ENCODE results near the gene LPGAT1.
"Not testable (repeated sequence)": the region's sequence is repeated elsewhere in the genome, so short reads cannot be mapped to it uniquely, and the experiment has no call there.

The LPGAT1 gene, protein sequence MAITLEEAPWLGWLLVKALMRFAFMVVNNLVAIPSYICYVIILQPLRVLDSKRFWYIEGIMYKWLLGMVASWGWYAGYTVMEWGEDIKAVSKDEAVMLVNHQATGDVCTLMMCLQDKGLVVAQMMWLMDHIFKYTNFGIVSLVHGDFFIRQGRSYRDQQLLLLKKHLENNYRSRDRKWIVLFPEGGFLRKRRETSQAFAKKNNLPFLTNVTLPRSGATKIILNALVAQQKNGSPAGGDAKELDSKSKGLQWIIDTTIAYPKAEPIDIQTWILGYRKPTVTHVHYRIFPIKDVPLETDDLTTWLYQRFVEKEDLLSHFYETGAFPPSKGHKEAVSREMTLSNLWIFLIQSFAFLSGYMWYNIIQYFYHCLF

DNA sequence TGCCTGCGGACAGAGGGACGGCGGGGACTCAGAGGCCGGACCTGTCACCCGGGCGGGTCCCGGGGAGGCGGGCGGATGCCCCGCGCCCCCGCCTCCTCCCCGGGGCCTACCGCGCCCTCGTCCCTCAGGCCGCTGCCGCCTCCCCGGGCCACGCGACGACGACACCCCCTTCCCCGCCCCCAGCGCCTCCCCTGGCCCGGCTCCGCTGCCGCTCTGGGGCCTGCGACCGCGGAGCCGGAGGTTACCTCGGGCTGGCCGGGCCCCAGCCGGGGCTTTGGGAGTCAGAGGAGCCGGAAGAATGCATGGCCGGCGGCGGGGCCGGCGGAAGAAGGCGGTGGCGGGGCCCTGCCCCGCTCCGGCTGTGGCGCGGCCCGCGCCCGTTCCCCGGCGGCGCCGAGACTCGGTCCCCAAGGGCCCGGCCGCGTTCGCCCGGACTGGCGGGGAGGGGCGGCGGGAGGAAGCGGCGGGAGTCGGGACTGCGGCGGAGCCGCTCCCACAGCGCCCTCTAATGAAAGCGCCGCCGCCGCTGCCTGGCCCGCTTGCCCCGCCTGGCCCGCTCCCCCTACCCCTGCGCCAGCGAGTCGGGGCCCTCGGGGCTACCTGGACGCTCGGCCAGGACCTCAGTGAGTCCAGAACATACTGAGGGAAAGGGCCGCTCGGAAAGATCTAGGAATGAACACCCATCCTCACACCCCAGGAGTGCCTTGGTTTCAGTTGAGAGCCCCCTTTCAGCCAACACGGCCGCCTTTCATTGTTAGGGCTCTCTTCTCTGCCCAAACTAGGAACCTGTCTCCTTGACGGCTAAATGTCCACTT lies at the start of gene LPGAT1:
Gene LPGAT1 (minus strand): TSS at position 436 of the 815 bp plus-strand sequence. CDS start 1,467 bp downstream, outside the sequence.
- DNase-seq = peak; percentile 84 to 95 (median 90)

DNA sequence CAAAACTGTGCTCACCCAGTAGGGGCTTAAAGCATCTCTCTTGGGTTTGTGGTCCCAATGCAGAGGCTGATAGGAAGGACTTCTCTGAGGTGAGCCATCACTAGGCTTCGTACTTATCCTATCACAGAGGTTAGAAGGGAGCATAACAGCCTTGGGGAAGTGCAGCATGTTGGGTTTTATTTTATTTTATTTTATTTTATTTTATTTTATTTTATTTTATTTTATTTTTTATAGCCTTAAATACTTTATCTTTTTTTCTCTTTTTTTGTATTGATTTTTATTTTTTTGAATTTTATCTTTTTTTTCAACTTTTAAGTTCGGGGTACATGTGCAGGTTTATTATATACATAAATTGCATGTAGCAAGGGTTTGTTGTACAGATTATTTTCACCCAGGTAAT lies 48.9 kb upstream of the LPGAT1 start:
- DNase-seq = no peak

DNA sequence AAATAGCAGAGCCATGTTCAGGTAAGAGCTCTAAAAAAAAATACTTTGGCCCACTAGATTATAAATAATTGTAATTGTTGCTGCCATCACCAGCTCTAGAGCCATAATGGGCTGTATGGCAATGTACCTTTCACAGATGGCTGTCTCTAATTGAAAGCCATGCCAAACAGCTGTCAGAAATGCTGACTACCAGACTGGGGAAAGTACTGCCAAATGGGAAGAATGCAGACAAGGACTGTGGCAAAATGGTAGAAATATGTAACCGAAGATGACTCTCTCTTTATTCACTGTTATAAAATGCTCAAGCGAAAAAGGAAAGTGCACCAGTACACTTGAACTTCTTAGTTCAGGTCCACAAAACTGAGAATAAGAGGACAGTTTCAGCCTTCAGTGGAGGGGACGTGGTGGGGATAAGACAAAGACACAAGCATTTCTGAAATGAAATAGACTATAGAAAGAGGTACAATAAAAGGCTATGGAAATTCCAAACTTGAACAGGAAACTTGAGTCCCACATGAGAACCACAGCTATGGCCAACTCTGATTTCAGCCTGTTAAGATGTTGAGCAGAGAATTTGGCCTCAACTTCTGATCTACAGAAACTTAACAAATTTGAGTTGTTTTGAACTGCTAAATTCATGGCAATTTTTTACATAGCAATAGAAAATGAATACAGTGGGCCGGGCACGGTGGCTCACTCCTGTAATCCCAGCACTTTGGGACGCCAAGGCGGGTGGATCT lies 46.5 kb upstream of the LPGAT1 start:
- no peak for DNase-seq

DNA sequence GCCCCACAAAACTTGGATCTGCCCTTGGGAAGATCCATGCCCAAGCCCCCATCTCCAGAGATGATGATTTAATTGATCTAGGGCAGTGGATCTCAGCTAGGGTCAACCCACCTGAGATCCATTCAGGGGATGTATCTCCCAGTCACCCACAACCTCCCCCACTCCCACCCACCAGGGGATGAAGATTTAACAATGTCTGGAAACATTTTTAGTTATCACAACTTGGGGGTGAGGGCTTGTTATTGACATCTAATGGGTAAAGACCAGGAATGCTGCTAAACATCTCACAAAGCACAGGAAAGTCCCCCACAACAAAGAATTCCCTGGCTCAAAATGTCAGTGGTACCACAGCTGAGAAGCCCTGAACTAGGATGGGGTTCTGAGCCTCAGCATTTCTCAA lies 45.0 kb upstream of the LPGAT1 start:
- DNase-seq = no peak

DNA sequence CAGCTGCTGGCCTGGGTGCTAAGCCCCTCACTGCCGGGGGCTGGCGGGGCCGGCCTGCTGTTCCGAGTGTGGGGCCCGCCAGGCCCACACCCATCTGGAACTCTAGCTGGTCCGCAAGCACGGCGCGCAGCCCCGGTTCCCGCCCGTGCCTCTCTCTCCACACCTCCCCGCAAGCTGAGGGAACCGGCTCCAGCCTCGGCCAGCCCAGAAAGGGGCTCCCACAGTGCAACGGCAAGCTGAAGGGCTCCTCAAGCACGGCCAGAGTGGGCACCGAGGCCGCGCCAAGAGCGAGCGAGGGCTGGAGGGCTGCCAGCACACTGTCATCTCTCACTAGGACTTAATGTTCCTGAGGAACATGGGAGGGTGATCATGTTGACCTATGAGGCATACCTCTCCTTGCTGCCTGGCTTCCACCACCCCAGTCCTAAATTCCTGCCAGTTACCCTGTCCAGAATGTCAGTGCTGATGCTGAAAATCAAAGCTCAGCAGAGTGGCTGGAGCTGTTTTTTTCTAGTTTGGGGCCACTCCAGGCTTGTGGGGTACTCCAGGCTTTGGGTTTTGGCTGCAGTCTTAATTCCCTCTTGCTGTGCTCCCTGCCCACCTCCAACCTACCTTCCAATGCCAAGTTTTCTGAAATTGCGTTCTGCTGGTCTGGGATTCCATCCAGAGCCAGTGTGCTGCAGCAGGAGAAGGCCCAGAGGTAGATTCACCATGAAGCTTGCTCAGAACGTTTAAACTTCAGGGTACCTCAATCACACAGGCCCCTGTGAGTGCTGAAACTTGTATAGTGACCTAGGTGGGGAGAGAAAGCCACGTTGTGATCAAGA lies 44.2 kb upstream of the LPGAT1 start:
- DNase-seq = no peak

DNA sequence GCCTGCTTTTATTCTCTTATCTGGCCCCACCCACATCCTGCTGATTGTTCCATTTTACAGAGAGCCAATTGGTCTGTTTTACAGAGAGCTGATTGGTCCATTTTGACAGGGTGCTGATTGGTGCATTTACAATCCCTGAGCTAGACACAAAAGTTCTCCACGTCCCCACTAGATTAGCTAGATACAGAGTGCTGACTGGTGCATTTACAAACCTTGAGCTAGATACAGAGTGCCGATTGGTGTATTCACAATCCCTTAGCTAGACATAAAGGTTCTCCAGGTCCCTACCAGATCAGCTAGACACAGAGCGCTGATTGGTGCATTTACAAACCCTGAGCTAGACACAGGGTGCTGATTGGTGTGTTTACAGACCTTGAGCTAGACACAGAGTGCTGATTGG lies 43.2 kb upstream of the LPGAT1 start:
- DNase-seq = not testable (repeated sequence)

DNA sequence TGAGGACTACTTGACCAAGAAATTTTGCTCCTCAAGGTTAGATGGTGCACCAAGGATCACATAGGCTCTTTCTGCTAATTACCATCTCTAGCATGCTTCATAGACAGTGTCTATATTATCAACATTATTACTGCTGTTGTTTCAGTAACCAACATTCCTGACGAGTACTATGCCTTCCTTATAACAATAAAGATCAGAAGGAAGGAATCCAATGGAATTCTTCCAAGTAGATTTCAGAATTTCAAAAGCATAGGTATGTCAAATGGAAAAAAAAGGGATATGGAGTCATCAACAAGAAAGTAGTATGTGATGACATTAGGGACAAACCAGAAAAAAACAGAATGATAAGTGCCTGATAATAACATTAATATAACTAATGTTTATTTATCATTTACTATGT lies 39.6 kb upstream of the LPGAT1 start:
- DNase-seq = no peak

DNA sequence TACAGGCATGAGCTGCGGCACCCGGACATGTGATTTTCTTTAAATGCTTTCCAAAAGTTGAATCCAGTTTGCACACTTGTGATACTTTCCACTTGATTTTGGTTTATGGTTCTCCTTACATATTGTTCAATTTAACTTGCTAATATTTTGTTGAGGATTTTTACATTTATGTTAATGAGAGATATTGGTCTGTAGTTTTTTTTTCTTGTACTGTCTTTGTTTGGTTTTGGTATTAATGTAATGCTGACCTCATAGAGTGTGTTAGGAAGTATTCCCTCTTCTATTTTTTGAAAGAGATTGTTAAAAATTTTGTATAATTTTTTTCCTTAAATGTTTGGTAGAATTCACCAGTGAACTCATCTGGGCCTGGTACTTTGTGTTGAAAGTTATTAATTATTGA lies 34.6 kb upstream of the LPGAT1 start:
- no peak for DNase-seq

DNA sequence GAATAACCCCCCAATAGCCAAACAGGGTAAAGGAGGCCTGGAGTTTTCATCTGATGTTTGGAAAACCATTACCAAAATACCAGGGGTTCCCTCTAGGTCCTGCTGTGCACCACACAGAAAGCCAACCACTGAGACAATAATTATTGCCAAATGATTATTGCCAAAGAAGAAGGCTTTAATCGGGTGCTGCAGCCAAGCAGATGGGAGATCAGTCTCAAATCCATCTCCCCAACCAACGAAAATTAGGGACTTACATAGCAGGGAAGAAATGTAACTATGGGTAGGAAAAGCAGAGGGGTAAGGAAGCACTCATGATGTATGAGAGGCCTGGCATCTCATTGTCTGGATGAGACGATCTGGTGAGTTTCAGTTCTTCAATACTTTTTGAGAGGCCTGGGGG lies 28.8 kb upstream of the LPGAT1 start:
- DNase-seq = no peak

DNA sequence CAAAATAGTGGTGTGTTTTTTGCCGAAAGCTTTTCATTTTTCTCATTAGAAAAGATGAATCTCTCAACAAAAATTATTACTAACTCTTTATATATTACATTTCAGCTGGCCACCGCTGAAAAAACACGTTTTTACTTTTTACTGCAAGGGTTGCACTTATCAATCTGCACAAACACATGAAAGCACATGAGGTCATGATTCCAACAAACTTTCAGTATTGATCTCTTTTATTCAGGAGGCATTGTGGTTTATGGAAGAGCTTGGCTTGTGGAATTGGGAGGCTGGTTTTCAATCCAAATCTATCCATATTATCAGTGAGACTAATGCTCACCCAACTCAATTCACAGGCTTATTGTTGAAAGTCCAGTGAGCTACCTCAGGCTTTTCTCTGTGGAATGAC lies 20.6 kb upstream of the LPGAT1 start:
- DNase-seq = no peak

DNA sequence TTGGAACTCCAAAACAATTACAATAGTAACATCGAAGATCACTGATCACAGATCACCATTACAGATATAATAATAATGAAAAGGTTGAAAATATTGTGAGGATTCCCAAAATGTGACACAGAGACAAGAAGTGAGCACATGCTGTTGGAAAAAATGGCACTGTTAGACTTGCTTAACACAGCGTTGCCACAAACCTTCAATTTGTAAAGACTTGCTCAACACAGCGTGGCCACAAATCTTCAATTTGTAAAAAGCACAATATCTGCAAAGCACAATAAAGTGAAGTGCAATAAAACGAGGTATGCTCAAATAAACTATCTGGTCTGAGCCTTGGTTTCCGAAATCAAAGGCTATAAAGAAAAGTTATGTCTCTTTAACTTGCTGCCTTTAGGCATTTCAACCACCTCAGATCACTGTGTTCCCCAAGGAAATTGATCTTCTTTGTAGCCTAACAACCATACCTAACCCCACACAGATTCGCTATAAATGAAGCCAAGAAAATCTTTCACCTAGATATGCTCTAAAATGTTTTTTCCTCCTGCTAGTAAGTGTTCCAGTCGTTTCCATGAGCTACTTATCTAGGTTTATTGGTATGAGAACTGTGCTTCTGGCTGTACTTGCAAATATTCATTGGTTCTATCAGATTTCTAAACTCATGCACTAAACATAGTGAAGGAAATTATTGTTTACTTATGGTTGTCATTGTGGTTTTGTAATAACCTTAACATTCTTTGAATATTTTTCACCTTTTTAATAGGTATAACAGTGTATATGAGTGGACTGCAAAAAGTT lies 13.1 kb upstream of the LPGAT1 start:
- no peak for DNase-seq

DNA sequence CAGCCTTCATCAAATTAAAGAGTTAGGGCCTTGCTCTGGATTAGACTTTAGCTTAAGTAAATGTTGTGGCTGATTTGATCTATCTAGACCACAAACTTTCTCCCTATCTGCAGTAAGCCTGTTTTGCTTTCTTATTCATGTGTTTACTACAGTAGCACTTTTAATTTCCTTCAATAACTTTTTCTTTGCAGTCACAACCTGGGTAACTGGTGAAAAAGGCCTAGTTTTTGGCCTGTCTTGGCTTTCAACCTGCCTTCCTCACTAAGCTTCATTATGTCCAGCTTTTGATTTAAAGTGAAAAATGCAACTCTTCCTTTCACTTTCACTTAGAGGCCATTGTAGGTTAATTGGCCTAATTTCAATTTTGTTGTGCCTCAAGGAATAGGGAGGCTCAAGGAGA lies 12.5 kb upstream of the LPGAT1 start:
- no peak for DNase-seq

DNA sequence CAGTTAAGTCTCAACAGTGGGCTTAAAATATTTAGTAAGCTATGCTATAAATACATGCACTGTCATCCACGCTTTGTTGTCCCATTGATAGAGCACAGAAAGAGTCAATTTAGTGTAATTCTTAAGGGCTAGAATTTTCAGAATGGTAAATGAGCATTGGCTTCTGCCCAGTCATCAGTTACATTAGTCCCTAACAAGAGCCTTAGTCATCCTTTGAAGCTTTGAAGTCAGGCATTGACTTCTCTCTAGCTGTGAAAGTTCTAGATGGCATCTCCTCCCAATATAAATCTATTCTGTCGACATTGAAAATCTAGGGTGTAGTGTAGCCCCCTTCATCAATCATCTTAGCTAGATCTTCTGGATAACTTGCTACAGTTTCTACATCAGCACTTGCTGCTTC lies 12.0 kb upstream of the LPGAT1 start:
- no peak for DNase-seq

DNA sequence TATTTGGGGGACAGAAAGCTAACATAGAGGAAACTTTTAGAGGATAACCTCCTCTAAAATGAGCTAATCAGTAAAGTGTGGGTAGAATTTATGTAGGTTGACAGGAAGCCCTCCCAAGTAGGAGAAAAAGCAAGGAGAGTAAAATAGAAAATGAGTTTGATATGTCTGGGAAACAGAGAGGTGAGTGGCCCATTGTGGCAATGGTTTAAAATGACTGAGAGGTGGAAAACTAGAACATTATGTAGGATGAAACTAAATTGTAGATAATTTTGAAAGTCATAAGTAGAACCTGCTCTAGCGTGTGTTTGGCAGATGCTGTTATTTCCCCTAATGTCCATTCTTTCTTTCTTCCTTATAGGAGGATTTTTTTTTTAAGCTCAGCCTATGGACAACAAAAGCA lies 8.5 kb upstream of the LPGAT1 start:
- no peak for DNase-seq

DNA sequence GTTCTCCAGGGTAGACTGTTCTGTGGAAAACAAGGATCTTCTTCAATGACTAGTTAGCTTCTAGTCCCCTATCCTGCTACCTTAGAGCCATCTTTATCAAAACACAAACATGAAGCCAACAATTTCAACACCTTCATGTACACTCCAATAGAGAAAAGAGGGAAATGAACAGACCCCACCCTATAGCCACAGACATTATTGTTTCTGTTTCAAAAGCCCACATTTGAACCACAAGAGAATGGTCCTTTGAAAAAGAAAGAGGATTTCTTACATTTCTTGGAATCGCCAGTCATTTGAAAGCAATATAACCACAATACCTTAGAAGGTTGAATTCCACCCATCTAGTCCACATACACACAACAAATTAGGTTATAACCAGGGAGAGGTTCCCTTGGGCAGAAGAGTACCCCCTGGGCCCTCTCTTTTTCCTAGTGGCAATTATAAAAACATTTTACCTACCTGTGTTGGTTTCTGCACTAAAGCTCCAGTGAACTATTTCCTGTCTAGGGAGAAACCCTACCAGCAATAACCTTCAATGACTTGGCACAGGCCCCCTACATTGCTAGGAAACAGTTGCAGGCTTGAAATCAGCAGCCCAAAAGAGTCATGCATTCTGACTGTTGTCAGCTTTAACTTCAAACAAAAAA lies 2.7 kb upstream of the LPGAT1 start:
- DNase-seq = no peak

DNA sequence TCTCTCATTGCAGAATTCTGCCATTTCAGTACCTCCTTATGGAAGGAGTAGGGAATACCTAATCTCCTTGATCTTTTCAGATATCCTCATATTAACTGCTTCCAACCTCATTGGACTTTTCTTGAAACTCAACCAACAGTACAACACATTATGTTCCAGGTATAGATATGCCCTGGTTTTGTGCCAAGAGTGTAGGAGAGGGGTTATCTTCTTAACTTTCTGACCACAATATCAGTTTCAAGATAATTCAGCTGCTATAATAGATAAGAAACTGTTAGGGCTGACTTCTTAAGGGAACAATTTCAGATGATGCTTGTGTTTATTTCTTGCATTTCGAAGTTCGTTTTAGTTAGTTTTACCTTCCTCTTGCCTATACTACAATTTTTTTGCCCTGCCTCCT lies 2.1 kb upstream of the LPGAT1 start:
- no peak for DNase-seq

DNA sequence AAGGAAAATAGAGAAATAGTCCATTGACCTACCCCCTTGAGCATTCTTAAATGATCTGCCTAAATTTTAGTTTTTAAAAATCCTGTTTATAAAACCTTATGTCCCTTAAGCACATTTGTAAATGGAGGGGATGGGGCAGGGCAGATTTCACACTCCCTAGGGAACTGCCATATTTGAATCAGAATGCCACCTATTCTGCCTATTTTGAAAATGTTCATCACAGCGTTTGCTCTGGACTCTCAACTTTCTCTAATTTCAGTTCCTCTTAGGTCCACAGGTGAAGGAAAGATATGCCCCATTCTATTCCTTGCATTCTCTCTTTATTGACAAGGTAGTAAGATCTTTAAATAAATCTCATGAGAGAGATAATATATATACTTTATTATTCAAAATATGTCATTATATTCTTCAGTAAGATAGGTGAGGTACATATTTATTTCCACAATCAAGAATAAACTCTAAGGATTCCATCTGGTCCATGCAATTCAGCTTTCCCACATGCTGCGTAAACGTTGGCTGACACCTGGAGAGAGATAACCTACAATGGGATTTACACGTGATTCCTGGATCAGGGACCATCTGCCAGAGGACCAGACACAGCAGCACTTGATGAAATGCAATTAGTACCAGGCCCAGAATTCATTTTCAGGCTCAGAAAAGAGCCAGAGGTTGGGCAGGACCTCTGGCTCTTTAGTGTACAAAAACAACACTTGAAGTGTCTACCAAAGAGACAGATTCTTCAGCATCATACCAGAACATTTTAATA lies 1.2 kb upstream of the LPGAT1 start:
- DNase-seq = no peak

DNA sequence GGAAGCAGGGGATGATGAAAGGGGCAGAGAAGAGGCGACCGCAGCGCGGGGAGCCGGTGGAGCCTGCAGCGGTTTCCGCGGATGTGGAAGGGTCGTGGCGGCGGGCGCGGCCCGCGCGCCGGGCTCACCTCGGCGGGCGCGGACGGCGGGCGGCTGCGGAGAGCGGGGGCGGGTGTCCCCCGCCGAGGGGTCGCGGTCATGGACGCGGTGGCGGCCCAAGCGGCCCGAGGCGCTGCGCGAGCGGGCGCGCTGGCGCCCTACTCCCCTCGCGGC lies 572 bp downstream of the LPGAT1 start:
- DNase-seq = no peak

DNA sequence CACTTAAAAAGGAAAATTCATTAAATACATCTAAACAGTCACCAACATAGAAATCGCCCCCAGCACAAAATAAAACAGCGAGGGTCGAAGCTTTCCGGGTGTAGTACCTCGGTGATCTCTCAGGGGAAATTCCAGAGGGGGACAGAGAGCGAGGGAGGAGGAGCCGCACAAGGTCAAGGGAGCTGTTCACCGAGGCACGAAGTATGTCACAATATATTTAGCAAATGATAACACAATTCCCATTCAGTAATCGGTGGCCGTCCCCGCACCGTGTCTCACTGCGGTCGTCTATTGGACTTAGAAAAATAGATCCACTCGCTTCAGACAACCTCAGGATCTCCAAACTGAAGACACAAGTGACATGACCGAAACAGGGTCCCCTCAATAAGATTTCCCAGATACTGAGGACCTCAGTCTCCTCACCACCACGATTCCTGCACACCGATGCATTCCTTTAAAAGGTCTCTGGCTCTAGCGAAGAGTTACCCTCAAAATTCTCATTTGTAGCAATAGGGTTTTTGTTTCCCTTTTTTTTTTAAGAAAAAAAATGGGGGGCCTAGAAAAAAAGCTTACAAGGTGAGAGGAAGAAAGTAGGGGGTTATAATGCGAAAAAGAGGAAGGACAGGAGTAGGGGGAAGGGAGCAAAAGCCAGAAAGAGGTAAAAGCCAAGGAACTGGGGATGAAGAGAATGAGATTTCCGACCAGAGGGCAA lies 1.1 kb downstream of the LPGAT1 start:
- peak; percentile 38 to 66 (median 51) for DNase-seq

Data from suppressor macrophage treated with lipopolysaccharide for 1 hour (primary cell).